Lower leg skin (tissue), 4 donors: Measurements from ENCODE around the gene EDARADD. TPM values are rescaled to one million over a fixed set of nuclear protein-coding genes. Genes with fewer than 3 reads are reported as not detected.

Source experiments
- DNase-seq, 2 donors: peaks; one replicate each; pipeline ENCODE4 v3.0.0-alpha.2; 2019; ENCODE audit warnings: low spot score in 2 of 2
- H3K4me3 ChIP-seq: fragments of 200-600 bp; sonication (generic); 2 replicates; pipeline ENCODE4 v1.5.1; 2017; ENCODE audit warnings: mild to moderate bottlenecking, low read depth; ENCODE audit not compliant: poor library complexity, severe bottlenecking
- CTCF ChIP-seq, 3 donors: fragments of 450-650 bp; IDR thresholded peaks; one replicate each; pipeline ENCODE4 v1.5.1; 2016; ENCODE audit warnings: antibody characterized with exemption in 3 of 3, mild to moderate bottlenecking in 3 of 3, moderate library complexity in 2 of 3
- POLR2A ChIP-seq, 2 donors: fragments of 450-650 bp; IDR thresholded peaks; one replicate each; pipeline ENCODE4 v1.6.1; 2016 to 2017; ENCODE audit warnings: antibody characterized with exemption in 2 of 2, mild to moderate bottlenecking in 1 of 2, moderate library complexity in 1 of 2
- WGBS, 2 donors: methylation state at CpG; one replicate each; pipeline ENCODE4 v1.1.5; 2018; 5-methylcytosine and 5-hydroxymethylcytosine counted together
- intact Hi-C: fragments of 100-400 bp; cut with DNase I; formaldehyde crosslinking; loops from one replicate; pipeline ENCODE4 v1.15.0; 2023; ENCODE audit warnings: low total_unique reads
- total RNA-seq, 4 donors: library from RNA; depleted of rRNA; stranded (reverse); fragments of >200 nt; gene quantifications; one replicate each; pipeline ENCODE4 v1.1.0, GENCODE V29; 2016

Gene EDARADD
- total RNA-seq, 4 donors from 2014 or later = 3.5 to 7.2 (median 4.5) TPM

DNA sequence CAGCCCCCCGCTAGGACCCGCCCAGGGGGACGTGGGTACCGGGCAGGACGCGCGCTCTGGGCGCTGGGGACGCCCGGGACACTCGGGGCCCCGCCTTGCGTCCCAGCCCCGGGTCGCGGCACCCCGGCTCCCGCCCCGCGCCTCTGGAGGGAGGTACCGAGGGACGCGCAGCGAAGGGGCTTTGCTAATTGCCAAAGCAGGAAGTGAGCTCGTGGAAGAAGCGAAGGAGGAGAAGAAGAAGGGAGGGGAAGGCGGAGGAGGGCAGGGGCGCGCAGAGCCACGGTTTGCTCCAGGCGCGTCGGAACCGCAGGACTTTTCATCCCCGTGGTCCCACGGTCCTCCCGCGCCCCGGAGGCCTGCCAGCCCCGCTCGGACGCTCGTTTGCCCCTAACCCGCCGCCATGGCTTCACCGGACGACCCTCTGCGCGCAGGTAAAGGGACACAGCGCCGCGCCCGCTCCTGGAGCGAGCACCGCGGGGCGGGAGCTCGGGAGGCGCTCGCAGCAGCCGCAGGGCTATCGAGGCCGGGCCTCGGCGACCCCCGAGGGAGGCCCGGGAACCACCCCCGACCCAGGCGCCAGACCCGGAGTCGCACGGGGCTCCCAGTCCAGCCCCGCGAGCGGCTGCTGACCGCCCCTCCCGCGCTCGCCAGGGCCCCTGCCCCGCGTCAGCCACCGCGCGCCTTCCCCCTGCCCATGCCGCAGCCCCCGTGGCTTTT is 1.3 kb downstream of the EDARADD start:
- TF ChIP-seq CTCF (IDR thresholded peaks at IDR 0.05) = no peak
- no peak for TF ChIP-seq POLR2A (IDR thresholded peaks at IDR 0.05)
- DNase-seq = peak; percentile 31 to 87
- H3K4me3 ChIP-seq = peak overlapping the region; percentile 71
- 0 to 1% methylated on average over 46 to 64 of the region's 86 CpGs for WGBS, 2 donors
- intact Hi-C loops = no loop called here

DNA sequence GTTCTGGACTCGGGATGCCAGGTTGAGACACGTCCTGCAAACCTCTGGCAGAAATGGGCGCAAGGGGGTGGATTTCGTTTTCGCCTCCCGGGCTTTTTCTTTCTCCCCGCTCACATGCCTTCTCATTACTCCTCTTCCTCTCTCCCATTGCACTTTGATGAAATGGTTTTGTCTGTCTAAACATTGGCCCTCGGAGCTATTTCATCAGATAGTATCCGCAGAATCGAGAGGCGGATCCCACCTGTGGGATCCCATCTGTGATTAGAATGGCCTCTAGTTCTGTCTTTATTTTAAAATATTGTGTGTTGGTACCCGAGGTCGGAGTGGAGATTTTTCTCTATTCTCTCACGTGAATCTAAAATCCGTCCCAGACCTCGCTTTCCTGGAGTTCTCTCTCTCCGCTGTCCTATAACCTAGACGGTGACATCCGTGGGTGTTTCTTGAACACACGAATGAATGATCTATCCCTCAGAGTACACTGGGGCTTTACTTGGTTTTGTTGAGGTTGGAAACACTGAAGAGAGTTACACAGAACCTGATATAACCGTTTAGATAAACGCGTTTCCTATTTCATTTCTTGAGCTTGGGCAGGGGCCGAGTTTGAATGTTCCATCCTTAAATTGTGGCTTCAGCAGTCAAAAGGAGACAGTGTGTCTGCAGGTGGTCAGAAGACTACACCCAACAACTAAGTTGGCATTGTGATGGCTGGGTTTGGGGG is 2.0 kb downstream of the EDARADD start:
- no peak for DNase-seq
- intact Hi-C loops = no loop called here
- WGBS, 2 donors = 13 to 14% methylated on average over 24 of the region's 24 CpGs
- TF ChIP-seq POLR2A (IDR thresholded peaks at IDR 0.05) = no peak
- TF ChIP-seq CTCF (IDR thresholded peaks at IDR 0.05) = no peak
- H3K4me3 ChIP-seq = peak overlapping the region; percentile 71

GRCh38 chr1:236396665-236397043 is 2.6 kb downstream of the EDARADD start:
- TF ChIP-seq CTCF (IDR thresholded peaks at IDR 0.05) = no peak
- TF ChIP-seq POLR2A (IDR thresholded peaks at IDR 0.05) = no peak
- intact Hi-C loops = no loop called here
- WGBS, 2 donors = 69 to 78% methylated on average over 2 of the region's 2 CpGs
- H3K4me3 ChIP-seq = no peak overlapping the region
- DNase-seq = no peak

DNA sequence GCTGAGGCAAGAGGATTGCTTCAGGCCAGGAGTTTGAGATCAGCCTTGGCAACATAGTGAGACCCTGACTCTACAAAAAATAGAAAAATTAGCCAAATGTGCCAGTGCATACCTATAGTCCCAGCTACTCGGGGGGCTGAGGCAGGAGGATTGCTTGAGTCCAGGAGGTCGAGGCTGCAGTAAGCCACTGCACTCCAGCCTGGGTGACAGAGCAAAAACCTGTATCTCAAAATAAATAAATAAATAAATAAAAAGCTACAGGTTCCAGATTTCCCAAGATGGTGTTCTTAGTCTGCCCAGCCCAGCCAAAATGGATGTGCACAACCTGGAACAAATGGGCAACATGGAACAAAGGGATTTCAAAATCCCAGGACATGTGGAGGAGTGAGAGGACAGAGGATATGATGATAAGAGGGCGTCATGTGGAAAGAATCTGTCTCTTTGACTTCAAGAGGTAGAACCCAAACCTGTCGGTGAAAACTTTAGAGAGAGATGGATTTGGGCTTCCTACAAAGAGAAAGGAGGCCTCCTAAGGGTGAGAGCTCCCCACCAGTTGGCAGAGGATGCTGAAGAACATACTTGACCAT is 3.2 kb downstream of the EDARADD start:
- 74 to 83% methylated on average over 4 of the region's 4 CpGs for WGBS, 2 donors
- no peak for DNase-seq
- intact Hi-C loops = no loop called here
- TF ChIP-seq POLR2A (IDR thresholded peaks at IDR 0.05) (no peak), CTCF (IDR thresholded peaks at IDR 0.05) (no peak)
- H3K4me3 ChIP-seq = no peak overlapping the region

- TF ChIP-seq CTCF (IDR thresholded peaks at IDR 0.05) (no peak), POLR2A (IDR thresholded peaks at IDR 0.05) (no peak)
- H3K4me3 ChIP-seq = no peak overlapping the region
- intact Hi-C loops = no loop called here
- WGBS, 2 donors = 74 to 78% methylated on average over 10 of the region's 10 CpGs
- DNase-seq = no peak
Observed at GRCh38 chr1:236398538-236398937, 4.5 kb downstream of the EDARADD start.
